ENCODE data around the gene SPTLC1. TPM values are rescaled to one million over a fixed set of nuclear protein-coding genes. Genes with fewer than 3 reads are reported as not detected.

The SPTLC1 gene
- total and polyA plus RNA-seq, 11 donors = 10.6 to 41.0 (median 22.1) TPM

GRCh38 chr9:92132501-92132900 lies 17.3 kb upstream of the SPTLC1 start:
- Histone ChIP-seq H3K36me3 (no peaks in the 10 kb centered on the region), H3K27me3 (peaks cover 0 to 10% (median 0%) of the 10 kb centered on the region in 9 donors), H3K4me1 (peaks cover 0 to 8% (median 0%) of the 10 kb centered on the region in 12 donors), H3K9me3 (no peaks in the 10 kb centered on the region), H3K4me3 (no peak overlapping the region), H3K27ac (no peak overlapping the region)
- TF ChIP-seq CTCF (IDR thresholded peaks at IDR 0.05) (no peak), POLR2A (IDR thresholded peaks at IDR 0.05) (no peak)
- intact Hi-C loops (cut with DNase I) = loop anchor here in 6 of 10 donors (10.0 kb wide), 6 partner anchors 102 to 502 kb away; partner anchors contain the start of gene IARS1 (in 3 of the 6)
- WGBS, 4 donors = 89 to 95% (median 91%) methylated on average over 1 of the region's 1 CpG
- no peak for ATAC-seq
- DNase-seq = no peak

- DNase-seq (peak in 1 of 5 donors; percentile 28), ATAC-seq (no peak)
- TF ChIP-seq POLR2A (IDR thresholded peaks at IDR 0.05) = no peak
- TF ChIP-seq CTCF (IDR thresholded peaks at IDR 0.05) = no peak
- Histone ChIP-seq H3K36me3 (no peaks in the 10 kb centered on the region), H3K27ac (no peak overlapping the region), H3K4me1 (peaks cover 0 to 5% (median 0%) of the 10 kb centered on the region in 12 donors), H3K9me3 (no peaks in the 10 kb centered on the region), H3K4me3 (no peak overlapping the region), H3K27me3 (no peaks in the 10 kb centered on the region)
- 41 to 55% (median 49%) methylated on average over 8 of the region's 8 CpGs for WGBS, 4 donors
- intact Hi-C loops (cut with DNase I) = no loop called here
These were observed 7.6 kb upstream of the SPTLC1 start for GRCh38 chr9:92122800-92123199.

- H3K36me3 ChIP-seq = no peaks in the 10 kb centered on the region
- no peak for TF ChIP-seq POLR2A (IDR thresholded peaks at IDR 0.05)
- TF ChIP-seq CTCF (IDR thresholded peaks at IDR 0.05) = no peak
- no peak overlapping the region for H3K4me3 ChIP-seq
- no peak overlapping the region for H3K27ac ChIP-seq
- no peak for DNase-seq
- H3K9me3 ChIP-seq = no peaks in the 10 kb centered on the region
- ATAC-seq = no peak
- no peaks in the 10 kb centered on the region for H3K27me3 ChIP-seq
- 82 to 92% (median 87%) methylated on average over 1 of the region's 1 CpG for WGBS, 4 donors
- H3K4me1 ChIP-seq = peaks cover 0 to 5% (median 0%) of the 10 kb centered on the region in 12 donors
- intact Hi-C loops (cut with DNase I) = no loop called here
These were observed 6.8 kb upstream of the SPTLC1 start for GRCh38 chr9:92122061-92122460.

- Histone ChIP-seq H3K36me3 (no peaks in the 10 kb centered on the region), H3K27ac (no peak overlapping the region), H3K27me3 (no peaks in the 10 kb centered on the region), H3K4me3 (no peak overlapping the region), H3K4me1 (peaks cover 0 to 5% (median 0%) of the 10 kb centered on the region in 12 donors), H3K9me3 (no peaks in the 10 kb centered on the region)
- intact Hi-C loops (cut with DNase I) = no loop called here
- DNase-seq (no peak), ATAC-seq (no peak)
- TF ChIP-seq POLR2A (IDR thresholded peaks at IDR 0.05) (no peak), CTCF (IDR thresholded peaks at IDR 0.05) (no peak)
- 70 to 79% (median 76%) methylated on average over 1 of the region's 1 CpG for WGBS, 4 donors
These were observed 6.1 kb upstream of the SPTLC1 start for GRCh38 chr9:92121265-92121664.
